Body of pancreas (tissue), 4 donors: ENCODE measurements around the gene MYRIP. TPM values are rescaled to one million over a fixed set of nuclear protein-coding genes. Genes with fewer than 3 reads are reported as not detected.
A peak's percentile ranks its signal among the peaks of the same experiment; 100 is the strongest.

Source experiments
- ATAC-seq: fragments of 150-250 bp; one replicate; pipeline ENCODE4 v1.9.1; 2016
- DNase-seq, 4 donors: peaks; one replicate each; pipeline ENCODE4 v3.0.0-alpha.2; 2019
- H3K27ac ChIP-seq, 4 donors: fragments of 200-600 bp; sonication (generic); 1 replicate in 3 of 4; 2 replicates in 1 of 4; pipeline versions ENCODE4 v1.5.1 to v1.6.1; 2016 to 2019; ENCODE audit warnings: mild to moderate bottlenecking in 1 of 4, mixed read lengths in 1 of 4, moderate library complexity in 1 of 4
- H3K27me3 ChIP-seq, 2 donors: fragments of 200-600 bp; sonication (generic); one replicate each; pipeline ENCODE4 v1.6.0; 2016; ENCODE audit warnings: mild to moderate bottlenecking in 1 of 2
- H3K36me3 ChIP-seq, 2 donors: fragments of 200-600 bp; sonication (generic); replicated peaks in 1 of 2; 2 replicates each; pipeline ENCODE4 v1.5.1; 2016; ENCODE audit warnings: low read depth in 2 of 2; ENCODE audit not compliant: insufficient read depth in 1 of 2
- H3K4me1 ChIP-seq: fragments of 200-600 bp; sonication (generic); one replicate; pipeline ENCODE4 v1.6.0; 2016
- H3K4me3 ChIP-seq, 2 donors: fragments of 200-600 bp; sonication (generic); 1 replicate in 1 of 2; 2 replicates in 1 of 2; pipeline ENCODE4 v1.5.1; 2016 to 2019
- H3K9me3 ChIP-seq, 3 donors: fragments of 200-600 bp; sonication (generic); 1 replicate in 2 of 3; 2 replicates in 1 of 3; pipeline ENCODE4 v1.5.1; 2016
- CTCF ChIP-seq, 7 experiments: fragments of 450-650 bp in 4 of 7; fragments of 200-600 bp in 3 of 7; sonication (generic) in 3 of 7; IDR thresholded peaks; one replicate each; pipeline ENCODE4 v1.5.1; 2016 to 2019; ENCODE audit warnings: antibody characterized with exemption in 7 of 7
- POLR2A ChIP-seq, 3 donors: fragments of 450-650 bp; IDR thresholded peaks; one replicate each; pipeline ENCODE4 v1.6.1; 2016; ENCODE audit warnings: antibody characterized with exemption in 3 of 3, mild to moderate bottlenecking in 2 of 3
- WGBS, 2 donors: methylation state at CpG; one replicate each; pipeline ENCODE4 v1.1.5; 2017; 5-methylcytosine and 5-hydroxymethylcytosine counted together
- intact Hi-C: fragments of 100-400 bp; cut with DNase I; formaldehyde crosslinking; loops from one replicate; pipeline ENCODE4 v1.15.1; 2023
- total RNA-seq, 2 donors: library from RNA; depleted of rRNA; stranded (reverse); fragments of >200 nt; gene quantifications; one replicate each; pipeline ENCODE4 v1.1.0, GENCODE V29; 2016

MYRIP gene
- total RNA-seq, 2 donors from 2014 or later, result 5.2 to 12.5 TPM

- H3K4me3 ChIP-seq, result no peak overlapping the region
- TF ChIP-seq CTCF (IDR thresholded peaks at IDR 0.05) (no peak), POLR2A (IDR thresholded peaks at IDR 0.05) (no peak)
- intact Hi-C loops, result no loop called here
- H3K4me1 ChIP-seq, result peaks cover 57% of the 10 kb centered on the region
- ATAC-seq (no peak), DNase-seq (no peak)
- H3K27ac ChIP-seq, result peak overlapping the region in 1 of 4 donors; percentile 20
- H3K27me3 ChIP-seq, result no peaks in the 10 kb centered on the region
- no peaks in the 10 kb centered on the region for H3K36me3 ChIP-seq
- H3K9me3 ChIP-seq, result no peaks in the 10 kb centered on the region
- WGBS, 2 donors, result 29 to 50% methylated on average over 1 of the region's 1 CpG
Measured at GRCh38 chr3:39935261-39935660, 125.9 kb downstream of the MYRIP start.

GRCh38 chr3:39936848-39937247 is 127.4 kb downstream of the MYRIP start:
- 27 to 43% methylated on average over 1 of the region's 1 CpG for WGBS, 2 donors
- peak in 1 of 4 donors; percentile 11 for DNase-seq
- H3K27ac ChIP-seq, result peak overlapping the region; percentile 34 to 73 (median 56)
- H3K9me3 ChIP-seq, result no peaks in the 10 kb centered on the region
- intact Hi-C loops, result no loop called here
- no peak overlapping the region for H3K4me3 ChIP-seq
- peaks cover 64% of the 10 kb centered on the region for H3K4me1 ChIP-seq
- TF ChIP-seq CTCF (IDR thresholded peaks at IDR 0.05) (no peak), POLR2A (IDR thresholded peaks at IDR 0.05) (no peak)
- no peaks in the 10 kb centered on the region for H3K36me3 ChIP-seq
- peak; percentile 19 for ATAC-seq
- H3K27me3 ChIP-seq, result no peaks in the 10 kb centered on the region

GRCh38 chr3:39937315-39937714 is 127.9 kb downstream of the MYRIP start:
- H3K9me3 ChIP-seq, result no peaks in the 10 kb centered on the region
- ATAC-seq (peak; percentile 79), DNase-seq (peak; percentile 26 to 65 (median 40))
- H3K4me1 ChIP-seq, result peaks cover 69% of the 10 kb centered on the region
- intact Hi-C loops, result no loop called here
- H3K27ac ChIP-seq, result peak overlapping the region; percentile 34 to 73 (median 56)
- no peak overlapping the region for H3K4me3 ChIP-seq
- TF ChIP-seq CTCF (IDR thresholded peaks at IDR 0.05) (no peak), POLR2A (IDR thresholded peaks at IDR 0.05) (no peak)
- no peaks in the 10 kb centered on the region for H3K27me3 ChIP-seq
- H3K36me3 ChIP-seq, result no peaks in the 10 kb centered on the region

- peak overlapping the region in 3 of 4 donors; percentile 49 to 73 (median 62) for H3K27ac ChIP-seq
- intact Hi-C loops, result no loop called here
- H3K4me1 ChIP-seq, result peaks cover 75% of the 10 kb centered on the region
- no peak overlapping the region for H3K4me3 ChIP-seq
- no peak for TF ChIP-seq POLR2A (IDR thresholded peaks at IDR 0.05)
- TF ChIP-seq CTCF (IDR thresholded peaks at IDR 0.05), result no peak
- no peaks in the 10 kb centered on the region for H3K27me3 ChIP-seq
- H3K9me3 ChIP-seq, result no peaks in the 10 kb centered on the region
- peak in 2 of 4 donors; percentile 16 to 27 for DNase-seq
- WGBS, 2 donors, result 65 to 79% methylated on average over 1 of the region's 1 CpG
- H3K36me3 ChIP-seq, result no peaks in the 10 kb centered on the region
- ATAC-seq, result peak; percentile 67
Measured at GRCh38 chr3:39937874-39938273, 128.5 kb downstream of the MYRIP start.

GRCh38 chr3:39941931-39942330 is 132.5 kb downstream of the MYRIP start:
- Histone ChIP-seq H3K4me3 (no peak overlapping the region), H3K9me3 (no peaks in the 10 kb centered on the region), H3K4me1 (peaks cover 44% of the 10 kb centered on the region), H3K27ac (peak overlapping the region in 2 of 4 donors; percentile 31 to 38), H3K27me3 (no peaks in the 10 kb centered on the region), H3K36me3 (no peaks in the 10 kb centered on the region)
- 22 to 26% methylated on average over 5 of the region's 5 CpGs for WGBS, 2 donors
- ATAC-seq, result peak; percentile 57
- DNase-seq, result peak; percentile 28 to 62 (median 43)
- TF ChIP-seq CTCF (IDR thresholded peaks at IDR 0.05) (peak in 2 of 7 experiments; percentile 1 to 4), POLR2A (IDR thresholded peaks at IDR 0.05) (peak in 1 of 3 donors; percentile 7)
- intact Hi-C loops, result no loop called here
